ENCODE results near the gene TXN2. TPM values are rescaled to one million over a fixed set of nuclear protein-coding genes. Genes with fewer than 3 reads are reported as not detected.

The TXN2 gene
- total and polyA plus RNA-seq, 2 experiments from 2014 or later, result 23.0 to 50.3 TPM

- TF ChIP-seq CTCF (conservative IDR thresholded peaks at IDR 0.05; ENCODE audit: low read depth in 2 of 2) (peak; percentile 54 to 61), EZH2phosphoT487 (IDR thresholded peaks at IDR 0.05; ENCODE audit: unreplicated experiment) (no peak), NANOG (IDR thresholded peaks at IDR 0.05; ENCODE audit: borderline replicate concordance) (no peak), ZNF114 (CRISPR knock-in tag; IDR thresholded peaks at IDR 0.05) (no peak), EZH2 (IDR thresholded peaks at IDR 0.05; ENCODE audit: low read depth, unreplicated experiment) (no peak), ETS1 (IDR thresholded peaks at IDR 0.05) (no peak), STAT1 (IDR thresholded peaks at IDR 0.05; ENCODE audit: unreplicated experiment) (no peak)
- H3F3A ChIP-seq (replicated peaks; ENCODE audit: low read depth), result peaks cover 32% of the 10 kb centered on the region
- no peak overlapping the region for H3K4me2 ChIP-seq
- no peak overlapping the region for H2AFZ ChIP-seq
- peaks cover 58% of the 10 kb centered on the region for H3K36me3 ChIP-seq (ENCODE audit: insufficient read depth)
- Mint-ChIP-seq H3K27me3 (ENCODE audit: insufficient read depth, low read depth, poor library complexity) (peaks cover 16% of the 10 kb centered on the region), H3K27ac (peak overlapping the region; percentile 81), H3K4me3 (no peak overlapping the region; the same call in 2 of the 3 replicates), H3K36me3 (ENCODE audit: low read depth) (peaks cover 71% of the 10 kb centered on the region), H3K4me1 (no peaks in the 10 kb centered on the region), H3K9me3 (peaks cover 14% of the 10 kb centered on the region; the same call in 2 of the 3 replicates)
- peaks cover 7% of the 10 kb centered on the region for H3K27me3 ChIP-seq (ENCODE audit: insufficient read depth)
- H3K27ac ChIP-seq (ENCODE audit: low read depth), result peak overlapping the region; percentile 87
- no peak overlapping the region for H3K4me3 ChIP-seq
- H3K79me2 ChIP-seq (replicated peaks; ENCODE audit: insufficient read depth), result no peaks in the 10 kb centered on the region
- H4K20me1 ChIP-seq (replicated peaks; ENCODE audit: insufficient read depth), result no peaks in the 10 kb centered on the region; the same call in none of the 2 replicates
- ATAC-seq (peak; percentile 36), DNase-seq (ENCODE audit: low spot score) (peak; percentile 82)
- H3K9me2 ChIP-seq (ENCODE audit: insufficient read depth), result no peaks in the 10 kb centered on the region
- no peaks in the 10 kb centered on the region for H3K4me1 ChIP-seq (ENCODE audit: insufficient read depth)
Observed at GRCh38 chr22:36510966-36511881, 29.8 kb upstream of the TXN2 start.

DNA sequence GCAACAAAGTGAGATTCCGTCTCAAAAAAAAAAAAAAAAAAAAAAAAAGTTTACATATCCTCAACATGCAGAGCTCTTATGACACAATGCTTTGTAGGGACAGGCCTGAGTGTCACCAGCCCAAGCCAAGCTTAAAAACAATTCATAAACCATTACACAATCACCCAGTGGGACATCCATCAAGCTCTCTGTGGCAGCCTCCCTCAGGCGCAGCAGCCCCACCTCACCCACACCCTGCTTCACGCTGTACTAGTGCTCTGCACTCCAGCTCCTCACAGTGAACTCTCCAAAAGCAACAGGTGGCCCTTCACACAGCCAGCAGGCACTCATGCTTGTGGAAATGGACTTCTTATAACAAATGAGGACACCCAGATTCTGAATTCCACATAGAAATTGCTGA lies 28.9 kb upstream of the TXN2 start:
- DNase-seq (ENCODE audit: low spot score), result no peak
- TF ChIP-seq ZNF114 (CRISPR knock-in tag; IDR thresholded peaks at IDR 0.05) (no peak), EZH2phosphoT487 (IDR thresholded peaks at IDR 0.05; ENCODE audit: unreplicated experiment) (no peak), NANOG (IDR thresholded peaks at IDR 0.05; ENCODE audit: borderline replicate concordance) (no peak), CTCF (conservative IDR thresholded peaks at IDR 0.05; ENCODE audit: low read depth in 2 of 2) (no peak), ZNF331 (CRISPR knock-in tag; IDR thresholded peaks at IDR 0.05; ENCODE audit: low read depth) (no peak), STAT1 (IDR thresholded peaks at IDR 0.05; ENCODE audit: unreplicated experiment) (no peak), EZH2 (IDR thresholded peaks at IDR 0.05; ENCODE audit: low read depth, unreplicated experiment) (no peak), JUNB (IDR thresholded peaks at IDR 0.05; ENCODE audit: unreplicated experiment) (no peak), ETS1 (IDR thresholded peaks at IDR 0.05) (no peak)

More for the DNA sequence above, 28.9 kb upstream of the TXN2 start:
- H3K27ac Mint-ChIP-seq, result no peak overlapping the region
- peaks cover 7% of the 10 kb centered on the region for H3K27me3 ChIP-seq (ENCODE audit: insufficient read depth)
- no peak overlapping the region for H3K27ac ChIP-seq (ENCODE audit: low read depth)
- H3K4me1 Mint-ChIP-seq, result no peaks in the 10 kb centered on the region
- H3K9me3 Mint-ChIP-seq, result peaks cover 14% of the 10 kb centered on the region; the same call in 2 of the 3 replicates
- no peaks in the 10 kb centered on the region for H3K9me2 ChIP-seq (ENCODE audit: insufficient read depth)
- no peak overlapping the region for H3K4me2 ChIP-seq
- peaks cover 50% of the 10 kb centered on the region for H3K36me3 ChIP-seq (ENCODE audit: insufficient read depth)
- H3K4me3 Mint-ChIP-seq, result no peak overlapping the region
- H3K27me3 Mint-ChIP-seq (ENCODE audit: insufficient read depth, low read depth, poor library complexity), result peaks cover 16% of the 10 kb centered on the region
- H4K20me1 ChIP-seq (replicated peaks; ENCODE audit: insufficient read depth), result no peaks in the 10 kb centered on the region; the same call in none of the 2 replicates
- no peak for ATAC-seq
- no peaks in the 10 kb centered on the region for H3K4me1 ChIP-seq (ENCODE audit: insufficient read depth)
- H3F3A ChIP-seq (replicated peaks; ENCODE audit: low read depth), result peaks cover 32% of the 10 kb centered on the region
- peaks cover 68% of the 10 kb centered on the region for H3K36me3 Mint-ChIP-seq (ENCODE audit: low read depth)
- H3K79me2 ChIP-seq (replicated peaks; ENCODE audit: insufficient read depth), result no peaks in the 10 kb centered on the region; the same call in none of the 2 replicates
- H3K4me3 ChIP-seq, result no peak overlapping the region
- no peak overlapping the region for H2AFZ ChIP-seq

Measured in GM23338 (cell line).